ENCODE measurements around the gene CCDC51. TPM values are rescaled to one million over a fixed set of nuclear protein-coding genes. Genes with fewer than 3 reads are reported as not detected.

CCDC51 gene
- polyA plus RNA-seq, 1 donor from 2014 or later: 27.2 TPM

DNA sequence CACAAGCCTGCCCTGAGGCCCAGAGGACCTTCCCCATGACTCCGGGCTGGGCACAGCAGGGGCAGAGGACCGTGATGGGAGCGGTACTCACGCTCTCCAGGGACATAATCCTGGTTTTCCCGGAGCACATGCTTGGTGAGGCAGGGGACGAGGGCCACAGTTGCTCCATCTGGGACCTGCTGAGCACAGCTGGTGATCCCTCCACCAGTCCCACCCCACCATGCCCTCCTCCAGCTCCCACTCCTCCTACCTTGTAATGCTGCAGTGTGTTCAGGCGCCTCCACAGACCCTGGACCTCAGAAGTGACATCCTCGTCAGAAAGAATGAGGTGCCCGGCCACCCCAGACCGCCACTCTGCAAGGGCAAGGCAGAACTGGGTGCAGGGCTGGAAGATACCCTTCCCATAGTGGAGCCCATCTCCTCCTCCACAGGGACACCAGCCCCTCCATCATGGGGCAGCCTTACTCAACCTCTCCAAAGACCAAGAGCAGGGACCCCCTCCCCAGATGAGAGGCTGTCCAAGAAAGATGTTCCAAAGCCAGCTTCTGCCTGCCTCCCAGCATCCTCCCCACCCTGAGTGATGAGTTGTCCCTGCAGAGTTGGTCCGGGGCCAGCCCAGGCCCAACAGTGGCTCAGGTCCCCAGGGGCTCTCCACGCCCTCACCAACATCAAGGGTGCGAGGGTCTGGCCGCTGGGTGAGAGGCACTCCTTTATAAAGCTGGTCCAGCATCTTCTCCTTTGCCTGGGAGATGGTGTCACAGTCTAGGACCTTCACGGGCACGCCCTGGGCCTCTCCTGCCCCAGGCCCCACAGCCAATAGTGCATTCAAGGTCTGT lies 29.5 kb downstream of the CCDC51 start:
- Histone ChIP-seq H3K27ac (ENCODE audit: low read length) (no peak overlapping the region), H3K79me2 (replicated peaks; ENCODE audit: insufficient read depth, low read length) (no peaks in the 10 kb centered on the region), H3K27me3 (ENCODE audit: insufficient read depth, low read depth, low read length) (no peaks in the 10 kb centered on the region), H3K9ac (ENCODE audit: low read length) (no peak overlapping the region), H2AFZ (ENCODE audit: low read depth, low read length) (no peak overlapping the region), H3F3A (ENCODE audit: insufficient read depth, low read length, poor library complexity, severe bottlenecking) (no peaks in the 10 kb centered on the region), H3K9me3 (ENCODE audit: low read length) (no peaks in the 10 kb centered on the region), H3K4me3 (ENCODE audit: low read length) (no peak overlapping the region), H3K9me2 (ENCODE audit: insufficient read depth, low read length) (no peaks in the 10 kb centered on the region), H3K4me2 (ENCODE audit: low read length) (no peak overlapping the region), H4K20me1 (ENCODE audit: insufficient read depth) (no peaks in the 10 kb centered on the region), H3K36me3 (ENCODE audit: insufficient read depth, low read length) (no peaks in the 10 kb centered on the region)
- TF ChIP-seq RAD21 (conservative IDR thresholded peaks at IDR 0.05) (no peak), EP300 (conservative IDR thresholded peaks at IDR 0.05; ENCODE audit: poor library complexity, severe bottlenecking) (no peak), SMC3 (conservative IDR thresholded peaks at IDR 0.05; ENCODE audit: poor library complexity) (no peak), EZH2 (IDR thresholded peaks at IDR 0.05; ENCODE audit: borderline replicate concordance, insufficient read depth, low read length, poor library complexity, severe bottlenecking) (no peak)

DNA sequence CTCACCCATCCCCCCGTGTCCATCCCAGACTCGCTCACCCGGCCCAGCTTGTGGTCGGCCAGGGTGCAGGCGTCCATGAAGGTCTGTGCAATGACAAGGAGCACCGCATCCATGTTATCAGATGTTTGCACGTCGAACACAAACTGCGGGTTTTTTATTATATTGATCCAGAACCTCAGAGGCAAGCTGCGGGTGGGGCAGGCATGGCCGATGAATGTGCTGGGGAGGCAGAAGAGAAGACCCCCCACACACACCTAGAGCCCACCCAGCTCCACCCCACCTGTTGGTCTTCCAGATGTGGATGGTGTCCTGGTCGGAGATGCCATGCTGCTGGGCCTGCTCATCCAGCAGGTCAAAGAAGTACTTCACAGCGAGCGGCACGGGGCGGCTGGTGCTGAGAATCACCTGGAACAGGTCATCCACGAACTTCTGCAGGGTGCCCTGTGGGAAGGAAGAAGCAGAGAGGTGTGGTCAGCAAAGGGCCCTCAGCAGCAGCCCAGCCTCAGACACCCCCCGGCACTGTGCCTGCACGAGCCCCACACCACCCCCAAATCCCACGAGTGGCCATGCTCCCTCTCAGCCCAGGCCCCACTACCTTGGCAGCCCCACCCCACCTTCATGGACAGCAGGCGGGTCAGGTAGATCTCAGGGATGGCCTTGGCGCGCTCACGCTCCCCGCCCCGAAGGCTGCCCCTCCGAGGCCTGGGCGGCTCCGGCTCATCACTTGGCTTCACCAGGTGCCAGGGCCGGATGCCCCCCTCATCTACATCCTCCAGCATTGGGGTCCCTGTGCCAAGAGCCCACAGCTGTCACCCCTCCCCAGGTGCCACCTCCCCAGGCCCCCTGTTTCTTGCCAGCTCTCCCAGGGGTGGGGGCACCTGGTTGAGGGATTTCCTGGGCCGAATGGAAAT lies 30.4 kb downstream of the CCDC51 start:
- Histone ChIP-seq H3K4me3 (ENCODE audit: low read length) (no peak overlapping the region), H4K20me1 (ENCODE audit: insufficient read depth) (no peaks in the 10 kb centered on the region), H3K36me3 (ENCODE audit: insufficient read depth, low read length) (no peaks in the 10 kb centered on the region), H3K79me2 (replicated peaks; ENCODE audit: insufficient read depth, low read length) (no peaks in the 10 kb centered on the region), H2AFZ (ENCODE audit: low read depth, low read length) (no peak overlapping the region), H3K9ac (ENCODE audit: low read length) (no peak overlapping the region), H3K4me2 (ENCODE audit: low read length) (no peak overlapping the region), H3K27ac (ENCODE audit: low read length) (no peak overlapping the region), H3K27me3 (ENCODE audit: insufficient read depth, low read depth, low read length) (no peaks in the 10 kb centered on the region), H3F3A (ENCODE audit: insufficient read depth, low read length, poor library complexity, severe bottlenecking) (no peaks in the 10 kb centered on the region), H3K9me2 (ENCODE audit: insufficient read depth, low read length) (no peaks in the 10 kb centered on the region), H3K9me3 (ENCODE audit: low read length) (no peaks in the 10 kb centered on the region)
- TF ChIP-seq RAD21 (conservative IDR thresholded peaks at IDR 0.05) (no peak), SMC3 (conservative IDR thresholded peaks at IDR 0.05; ENCODE audit: poor library complexity) (no peak), MXI1 (conservative IDR thresholded peaks at IDR 0.05; ENCODE audit: poor library complexity, severe bottlenecking) (no peak), TAF1 (IDR thresholded peaks at IDR 0.05; ENCODE audit: low read depth) (no peak), POLR2AphosphoS5 (IDR thresholded peaks at IDR 0.05) (no peak)
- TF ChIP-seq, protein P1, sequence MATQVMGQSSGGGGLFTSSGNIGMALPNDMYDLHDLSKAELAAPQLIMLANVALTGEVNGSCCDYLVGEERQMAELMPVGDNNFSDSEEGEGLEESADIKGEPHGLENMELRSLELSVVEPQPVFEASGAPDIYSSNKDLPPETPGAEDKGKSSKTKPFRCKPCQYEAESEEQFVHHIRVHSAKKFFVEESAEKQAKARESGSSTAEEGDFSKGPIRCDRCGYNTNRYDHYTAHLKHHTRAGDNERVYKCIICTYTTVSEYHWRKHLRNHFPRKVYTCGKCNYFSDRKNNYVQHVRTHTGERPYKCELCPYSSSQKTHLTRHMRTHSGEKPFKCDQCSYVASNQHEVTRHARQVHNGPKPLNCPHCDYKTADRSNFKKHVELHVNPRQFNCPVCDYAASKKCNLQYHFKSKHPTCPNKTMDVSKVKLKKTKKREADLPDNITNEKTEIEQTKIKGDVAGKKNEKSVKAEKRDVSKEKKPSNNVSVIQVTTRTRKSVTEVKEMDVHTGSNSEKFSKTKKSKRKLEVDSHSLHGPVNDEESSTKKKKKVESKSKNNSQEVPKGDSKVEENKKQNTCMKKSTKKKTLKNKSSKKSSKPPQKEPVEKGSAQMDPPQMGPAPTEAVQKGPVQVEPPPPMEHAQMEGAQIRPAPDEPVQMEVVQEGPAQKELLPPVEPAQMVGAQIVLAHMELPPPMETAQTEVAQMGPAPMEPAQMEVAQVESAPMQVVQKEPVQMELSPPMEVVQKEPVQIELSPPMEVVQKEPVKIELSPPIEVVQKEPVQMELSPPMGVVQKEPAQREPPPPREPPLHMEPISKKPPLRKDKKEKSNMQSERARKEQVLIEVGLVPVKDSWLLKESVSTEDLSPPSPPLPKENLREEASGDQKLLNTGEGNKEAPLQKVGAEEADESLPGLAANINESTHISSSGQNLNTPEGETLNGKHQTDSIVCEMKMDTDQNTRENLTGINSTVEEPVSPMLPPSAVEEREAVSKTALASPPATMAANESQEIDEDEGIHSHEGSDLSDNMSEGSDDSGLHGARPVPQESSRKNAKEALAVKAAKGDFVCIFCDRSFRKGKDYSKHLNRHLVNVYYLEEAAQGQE (IDR thresholded peaks at IDR 0.05; ENCODE audit: borderline replicate concordance): no peak
- TF ChIP-seq, protein P2, sequence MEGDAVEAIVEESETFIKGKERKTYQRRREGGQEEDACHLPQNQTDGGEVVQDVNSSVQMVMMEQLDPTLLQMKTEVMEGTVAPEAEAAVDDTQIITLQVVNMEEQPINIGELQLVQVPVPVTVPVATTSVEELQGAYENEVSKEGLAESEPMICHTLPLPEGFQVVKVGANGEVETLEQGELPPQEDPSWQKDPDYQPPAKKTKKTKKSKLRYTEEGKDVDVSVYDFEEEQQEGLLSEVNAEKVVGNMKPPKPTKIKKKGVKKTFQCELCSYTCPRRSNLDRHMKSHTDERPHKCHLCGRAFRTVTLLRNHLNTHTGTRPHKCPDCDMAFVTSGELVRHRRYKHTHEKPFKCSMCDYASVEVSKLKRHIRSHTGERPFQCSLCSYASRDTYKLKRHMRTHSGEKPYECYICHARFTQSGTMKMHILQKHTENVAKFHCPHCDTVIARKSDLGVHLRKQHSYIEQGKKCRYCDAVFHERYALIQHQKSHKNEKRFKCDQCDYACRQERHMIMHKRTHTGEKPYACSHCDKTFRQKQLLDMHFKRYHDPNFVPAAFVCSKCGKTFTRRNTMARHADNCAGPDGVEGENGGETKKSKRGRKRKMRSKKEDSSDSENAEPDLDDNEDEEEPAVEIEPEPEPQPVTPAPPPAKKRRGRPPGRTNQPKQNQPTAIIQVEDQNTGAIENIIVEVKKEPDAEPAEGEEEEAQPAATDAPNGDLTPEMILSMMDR (IDR thresholded peaks at IDR 0.05; ENCODE audit: poor library complexity, severe bottlenecking): no peak
